Amygdala (tissue), 56 donors: ENCODE results near the gene DNAJA2.
A peak's percentile ranks its signal among the peaks of the same experiment; 100 is the strongest.

Experiments used
- DNase-seq, 56 donors: peaks; one replicate each; lab custom pipeline; 2025; lab: John Stamatoyannopoulos, UW

Gene DNAJA2

GRCh38 chr16:46907061-46907774 is 66.3 kb downstream of the DNAJA2 start:
- peak in 2 of 56 donors; percentile 10 to 19 for DNase-seq

- DNase-seq = no peak
Measured at GRCh38 chr16:46906360-46907060, 67.0 kb downstream of the DNAJA2 start.
